SK-N-SH treated with all-trans-retinoic acid at 6 μM for 48 hours (cell line): ENCODE data around the gene NEUROD6.

Experiments
- ATAC-seq: fragments of 200-7000 bp; cut with Tn5 transposase; 3 replicates; pipeline ENCODE4 v1.9.1; 2020; ENCODE audit warnings: mild to moderate bottlenecking, moderate library complexity
- BACH2 ChIP-seq: fragments of 250-450 bp; sonication (Bioruptor Pico); IDR thresholded peaks from 2 replicates; pipeline ENCODE4 v1.9.0; 2021; ENCODE audit warnings: mild to moderate bottlenecking, borderline replicate concordance
- CSDC2 ChIP-seq: fragments of 250-450 bp; sonication (Bioruptor Pico); IDR thresholded peaks from 2 replicates; pipeline ENCODE4 v1.5.0; 2020; ENCODE audit warnings: mild to moderate bottlenecking, moderate library complexity
- CSRNP3 ChIP-seq: fragments of 250-450 bp; sonication (Bioruptor Pico); IDR thresholded peaks from 2 replicates; pipeline ENCODE4 v1.5.1; 2021; ENCODE audit warnings: mild to moderate bottlenecking, moderate library complexity
- ESRRG ChIP-seq: fragments of 250-450 bp; sonication (Bioruptor Pico); IDR thresholded peaks from 2 replicates; pipeline ENCODE4 v1.6.1; 2021; ENCODE audit warnings: mild to moderate bottlenecking
- ISL1 ChIP-seq: fragments of 250-450 bp; sonication (Bioruptor Pico); IDR thresholded peaks from 2 replicates; pipeline ENCODE4 v2.1.2; 2022; ENCODE audit warnings: mild to moderate bottlenecking, moderate library complexity
- OSR1 ChIP-seq: fragments of 250-450 bp; sonication (Bioruptor Pico); IDR thresholded peaks from 2 replicates; pipeline ENCODE4 v1.8.0; 2022; ENCODE audit warnings: moderate library complexity, mild to moderate bottlenecking, inconsistent platforms
- PPARA ChIP-seq: fragments of 250-450 bp; sonication (Bioruptor Pico); IDR thresholded peaks from 2 replicates; pipeline ENCODE4 v1.5.0; 2020; ENCODE audit warnings: mild to moderate bottlenecking, borderline replicate concordance
- SNAI2 ChIP-seq: fragments of 250-450 bp; sonication (Bioruptor Pico); IDR thresholded peaks from 2 replicates; pipeline ENCODE4 v1.5.0; 2020; ENCODE audit warnings: mild to moderate bottlenecking, moderate library complexity
- TCF4 ChIP-seq: fragments of 250-450 bp; sonication (Bioruptor Pico); IDR thresholded peaks from 2 replicates; pipeline ENCODE4 v1.8.0; 2021; ENCODE audit warnings: mild to moderate bottlenecking, moderate library complexity, borderline replicate concordance
- TOX ChIP-seq: fragments of 250-450 bp; sonication (Bioruptor Pico); IDR thresholded peaks from 2 replicates; pipeline ENCODE4 v1.8.0; 2021; ENCODE audit warnings: mild to moderate bottlenecking, moderate library complexity, borderline replicate concordance
- TSHZ2 ChIP-seq: fragments of 250-450 bp; sonication (Bioruptor Pico); IDR thresholded peaks from 2 replicates; pipeline ENCODE4 v1.5.0; 2020; ENCODE audit warnings: mild to moderate bottlenecking, moderate library complexity
- ZC3H10 ChIP-seq: fragments of 250-450 bp; sonication (Bioruptor Pico); IDR thresholded peaks from 2 replicates; pipeline ENCODE4 v1.5.1; 2021; ENCODE audit warnings: mild to moderate bottlenecking, moderate library complexity
- ZFP30 ChIP-seq: fragments of 450-650 bp; formaldehyde crosslinking; IDR thresholded peaks from 2 replicates; pipeline ENCODE4 v1.5.0; 2022; ENCODE audit warnings: mild to moderate bottlenecking, moderate library complexity
- ZNF565 ChIP-seq: fragments of 450-650 bp; formaldehyde crosslinking; conservative IDR thresholded peaks from 2 replicates; pipeline ENCODE4 v1.5.0; 2020; ENCODE audit warnings: low read depth, mild to moderate bottlenecking, moderate library complexity
- ZNF70 ChIP-seq: fragments of 450-650 bp; formaldehyde crosslinking; IDR thresholded peaks from 2 replicates; pipeline ENCODE4 v1.5.0; 2020; ENCODE audit warnings: mild to moderate bottlenecking, moderate library complexity
- TF ChIP-seq, protein P1 (sequence below): fragments of 250-450 bp; sonication (Bioruptor Pico); IDR thresholded peaks from 2 replicates; pipeline ENCODE4 v1.5.1; 2020; ENCODE audit warnings: low read depth, mild to moderate bottlenecking, moderate library complexity
- TF ChIP-seq, protein P2 (sequence below): fragments of 250-450 bp; sonication (Bioruptor Pico); IDR thresholded peaks from 2 replicates; pipeline ENCODE4 v1.8.0; 2020; ENCODE audit warnings: mild to moderate bottlenecking, moderate library complexity, borderline replicate concordance
- TF ChIP-seq, protein P3 (sequence below): fragments of 250-450 bp; sonication (Bioruptor Pico); IDR thresholded peaks from 2 replicates; pipeline ENCODE4 v1.8.0; 2021; ENCODE audit warnings: low read depth, mild to moderate bottlenecking, moderate library complexity, borderline replicate concordance

Gene NEUROD6

GRCh38 chr7:31336202-31337001 is 4.1 kb downstream of the NEUROD6 start:
- TF ChIP-seq PPARA (CRISPR knock-in tag) (no peak), TCF4 (no peak), ZNF565 (CRISPR knock-in tag) (no peak), OSR1 (CRISPR knock-in tag) (no peak), TOX (CRISPR knock-in tag) (no peak), ESRRG (CRISPR knock-in tag) (no peak), CSDC2 (CRISPR knock-in tag) (no peak), ZFP30 (CRISPR knock-in tag) (no peak)
- TF ChIP-seq, protein P1, sequence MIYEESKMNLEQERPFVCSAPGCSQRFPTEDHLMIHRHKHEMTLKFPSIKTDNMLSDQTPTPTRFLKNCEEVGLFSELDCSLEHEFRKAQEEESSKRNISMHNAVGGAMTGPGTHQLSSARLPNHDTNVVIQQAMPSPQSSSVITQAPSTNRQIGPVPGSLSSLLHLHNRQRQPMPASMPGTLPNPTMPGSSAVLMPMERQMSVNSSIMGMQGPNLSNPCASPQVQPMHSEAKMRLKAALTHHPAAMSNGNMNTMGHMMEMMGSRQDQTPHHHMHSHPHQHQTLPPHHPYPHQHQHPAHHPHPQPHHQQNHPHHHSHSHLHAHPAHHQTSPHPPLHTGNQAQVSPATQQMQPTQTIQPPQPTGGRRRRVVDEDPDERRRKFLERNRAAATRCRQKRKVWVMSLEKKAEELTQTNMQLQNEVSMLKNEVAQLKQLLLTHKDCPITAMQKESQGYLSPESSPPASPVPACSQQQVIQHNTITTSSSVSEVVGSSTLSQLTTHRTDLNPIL (CRISPR knock-in tag): no peak
- ATAC-seq: peak; percentile 35; the same call in 2 of the 3 replicates

GRCh38 chr7:31335884-31336201 is 4.7 kb downstream of the NEUROD6 start:
- no peak for TF ChIP-seq BACH2
- TF ChIP-seq TCF4: no peak
- TF ChIP-seq ZC3H10 (CRISPR knock-in tag): no peak
- TF ChIP-seq, protein P1 (CRISPR knock-in tag): no peak
- ATAC-seq: no peak

DNA sequence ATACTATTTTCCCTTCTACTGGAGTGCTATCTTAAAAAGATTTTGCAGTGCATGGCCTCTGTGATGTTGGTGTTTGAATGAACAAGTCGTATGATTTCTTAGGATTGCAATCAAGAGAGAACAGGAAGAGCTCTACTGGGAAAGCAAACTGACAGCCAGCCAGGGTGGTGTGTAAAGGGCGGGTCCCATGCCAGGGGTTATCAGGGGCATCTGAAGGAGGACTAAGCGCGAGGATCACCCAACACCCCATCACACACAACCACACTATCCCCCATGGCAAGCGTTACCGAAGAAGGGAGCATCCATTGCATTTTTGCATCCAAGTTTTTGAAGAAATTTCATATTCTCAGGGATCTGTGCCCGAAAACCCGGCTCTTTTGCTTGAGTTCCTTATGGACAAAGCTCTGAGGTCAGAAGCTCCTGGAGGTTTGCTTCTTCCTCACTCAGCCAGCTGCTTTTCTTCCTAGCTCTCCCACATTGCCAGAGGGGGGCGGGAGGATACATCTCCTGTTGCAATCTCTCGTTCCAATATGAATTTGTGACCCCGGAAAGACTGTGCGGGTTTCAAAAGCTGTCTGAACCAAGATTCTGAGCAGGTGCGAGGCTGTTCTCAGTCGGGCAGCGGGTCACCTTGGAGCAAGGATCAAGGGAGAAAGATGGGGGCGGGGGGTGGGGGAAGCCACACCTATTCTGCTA is 5.2 kb downstream of the NEUROD6 start:
- TF ChIP-seq, protein P2, sequence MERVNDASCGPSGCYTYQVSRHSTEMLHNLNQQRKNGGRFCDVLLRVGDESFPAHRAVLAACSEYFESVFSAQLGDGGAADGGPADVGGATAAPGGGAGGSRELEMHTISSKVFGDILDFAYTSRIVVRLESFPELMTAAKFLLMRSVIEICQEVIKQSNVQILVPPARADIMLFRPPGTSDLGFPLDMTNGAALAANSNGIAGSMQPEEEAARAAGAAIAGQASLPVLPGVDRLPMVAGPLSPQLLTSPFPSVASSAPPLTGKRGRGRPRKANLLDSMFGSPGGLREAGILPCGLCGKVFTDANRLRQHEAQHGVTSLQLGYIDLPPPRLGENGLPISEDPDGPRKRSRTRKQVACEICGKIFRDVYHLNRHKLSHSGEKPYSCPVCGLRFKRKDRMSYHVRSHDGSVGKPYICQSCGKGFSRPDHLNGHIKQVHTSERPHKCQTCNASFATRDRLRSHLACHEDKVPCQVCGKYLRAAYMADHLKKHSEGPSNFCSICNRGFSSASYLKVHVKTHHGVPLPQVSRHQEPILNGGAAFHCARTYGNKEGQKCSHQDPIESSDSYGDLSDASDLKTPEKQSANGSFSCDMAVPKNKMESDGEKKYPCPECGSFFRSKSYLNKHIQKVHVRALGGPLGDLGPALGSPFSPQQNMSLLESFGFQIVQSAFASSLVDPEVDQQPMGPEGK (CRISPR knock-in tag): no peak
- no peak for TF ChIP-seq SNAI2 (CRISPR knock-in tag)
- no peak for TF ChIP-seq CSDC2 (CRISPR knock-in tag)
- TF ChIP-seq ZNF565 (CRISPR knock-in tag): no peak
- no peak for TF ChIP-seq ISL1 (CRISPR knock-in tag)
- TF ChIP-seq BACH2: no peak
- TF ChIP-seq, protein P3, sequence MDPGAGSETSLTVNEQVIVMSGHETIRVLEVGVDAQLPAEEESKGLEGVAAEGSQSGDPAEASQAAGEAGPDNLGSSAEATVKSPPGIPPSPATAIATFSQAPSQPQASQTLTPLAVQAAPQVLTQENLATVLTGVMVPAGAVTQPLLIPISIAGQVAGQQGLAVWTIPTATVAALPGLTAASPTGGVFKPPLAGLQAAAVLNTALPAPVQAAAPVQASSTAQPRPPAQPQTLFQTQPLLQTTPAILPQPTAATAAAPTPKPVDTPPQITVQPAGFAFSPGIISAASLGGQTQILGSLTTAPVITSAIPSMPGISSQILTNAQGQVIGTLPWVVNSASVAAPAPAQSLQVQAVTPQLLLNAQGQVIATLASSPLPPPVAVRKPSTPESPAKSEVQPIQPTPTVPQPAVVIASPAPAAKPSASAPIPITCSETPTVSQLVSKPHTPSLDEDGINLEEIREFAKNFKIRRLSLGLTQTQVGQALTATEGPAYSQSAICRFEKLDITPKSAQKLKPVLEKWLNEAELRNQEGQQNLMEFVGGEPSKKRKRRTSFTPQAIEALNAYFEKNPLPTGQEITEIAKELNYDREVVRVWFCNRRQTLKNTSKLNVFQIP (CRISPR knock-in tag): no peak
- no peak for TF ChIP-seq CSRNP3 (CRISPR knock-in tag)
- no peak for ATAC-seq

DNA sequence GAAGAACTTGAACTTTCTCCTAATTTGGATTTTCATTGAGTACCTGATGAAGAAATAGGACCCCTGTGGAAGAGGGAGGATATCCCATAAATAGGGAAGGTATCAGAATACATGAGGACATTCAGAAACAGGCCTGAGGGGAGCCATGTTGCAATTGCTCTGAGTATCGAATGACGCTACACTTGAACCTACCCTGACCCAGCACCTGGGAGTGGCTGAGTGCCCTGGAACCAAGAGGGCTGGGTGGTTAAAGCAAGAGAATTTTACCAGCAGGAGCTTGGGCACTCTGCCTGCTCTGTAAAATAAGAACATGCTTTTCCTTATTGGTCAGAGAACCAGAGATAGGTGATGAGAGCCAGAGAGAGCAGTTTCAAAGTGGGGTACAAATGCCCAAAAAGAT is 7.2 kb downstream of the NEUROD6 start:
- TF ChIP-seq ZNF70 (no peak), SNAI2 (CRISPR knock-in tag) (no peak), BACH2 (no peak), TSHZ2 (CRISPR knock-in tag) (no peak)
- TF ChIP-seq, protein P1 (CRISPR knock-in tag): no peak
- TF ChIP-seq, protein P2 (CRISPR knock-in tag): no peak
- TF ChIP-seq, all 23 proteins: peak for 0
- no peak for ATAC-seq
